ENCODE data around the gene RASGRP3.

Gene RASGRP3

GRCh38 chr2:33518929-33519328, 42.5 kb downstream of the RASGRP3 start:
- no peak overlapping the region for H3K4me3 ChIP-seq (ENCODE audit: low read depth, low read length)

GRCh38 chr2:33521791-33522281, 45.4 kb downstream of the RASGRP3 start:
- no peak overlapping the region for H3K4me3 ChIP-seq (ENCODE audit: low read depth, low read length)

GRCh38 chr2:33522576-33522975, 46.1 kb downstream of the RASGRP3 start:
- H3K4me3 ChIP-seq (ENCODE audit: low read depth, low read length): no peak overlapping the region

GRCh38 chr2:33525666-33526065, 49.2 kb downstream of the RASGRP3 start:
- H3K4me3 ChIP-seq (ENCODE audit: low read depth, low read length): no peak overlapping the region

- H3K4me3 ChIP-seq (ENCODE audit: low read depth, low read length): no peak overlapping the region
These were observed 49.7 kb downstream of the RASGRP3 start for GRCh38 chr2:33526132-33526531.

- H3K4me3 ChIP-seq (ENCODE audit: low read depth, low read length): no peak overlapping the region
These were observed 50.5 kb downstream of the RASGRP3 start for GRCh38 chr2:33526921-33527320.

- H3K4me3 ChIP-seq (ENCODE audit: low read depth, low read length): no peak overlapping the region
These were observed 52.0 kb downstream of the RASGRP3 start for GRCh38 chr2:33528441-33528950.

GRCh38 chr2:33529771-33530481, 53.5 kb downstream of the RASGRP3 start:
- no peak overlapping the region for H3K4me3 ChIP-seq (ENCODE audit: low read depth, low read length)

GRCh38 chr2:33530690-33531548, 54.5 kb downstream of the RASGRP3 start:
- no peak overlapping the region for H3K4me3 ChIP-seq (ENCODE audit: low read depth, low read length)

GRCh38 chr2:33531549-33532059, 55.2 kb downstream of the RASGRP3 start:
- H3K4me3 ChIP-seq (ENCODE audit: low read depth, low read length): no peak overlapping the region

- H3K4me3 ChIP-seq (ENCODE audit: low read depth, low read length): no peak overlapping the region
These were observed 55.7 kb downstream of the RASGRP3 start for GRCh38 chr2:33532146-33532545.

GRCh38 chr2:33532966-33533365, 56.5 kb downstream of the RASGRP3 start:
- H3K4me3 ChIP-seq (ENCODE audit: low read depth, low read length): no peak overlapping the region

GRCh38 chr2:33535421-33535820, 59.0 kb downstream of the RASGRP3 start:
- no peak overlapping the region for H3K4me3 ChIP-seq (ENCODE audit: low read depth, low read length)

GRCh38 chr2:33541243-33541642, 64.8 kb downstream of the RASGRP3 start:
- H3K4me3 ChIP-seq (ENCODE audit: low read depth, low read length): no peak overlapping the region

GRCh38 chr2:33550206-33550605, 73.8 kb downstream of the RASGRP3 start:
- H3K4me3 ChIP-seq (ENCODE audit: low read depth, low read length): no peak overlapping the region

GRCh38 chr2:33552758-33553461, 76.5 kb downstream of the RASGRP3 start:
- H3K4me3 ChIP-seq (ENCODE audit: low read depth, low read length): no peak overlapping the region

- H3K4me3 ChIP-seq (ENCODE audit: low read depth, low read length): no peak overlapping the region
These were observed 79.2 kb downstream of the RASGRP3 start for GRCh38 chr2:33555681-33556080.

- no peak overlapping the region for H3K4me3 ChIP-seq (ENCODE audit: low read depth, low read length)
These were observed 82.9 kb downstream of the RASGRP3 start for GRCh38 chr2:33559328-33559727.

- no peak overlapping the region for H3K4me3 ChIP-seq (ENCODE audit: low read depth, low read length)
These were observed 83.6 kb downstream of the RASGRP3 start for GRCh38 chr2:33560017-33560416.

- H3K4me3 ChIP-seq (ENCODE audit: low read depth, low read length): no peak overlapping the region
These were observed 85.4 kb downstream of the RASGRP3 start for GRCh38 chr2:33561872-33562271.

GRCh38 chr2:33570681-33571080, 94.2 kb downstream of the RASGRP3 start:
- H3K4me3 ChIP-seq (ENCODE audit: low read depth, low read length): no peak overlapping the region

Measured in iPS-11a (cell line).